HCT116 (cell line): Measurements from ENCODE around the gene MUS81. TPM values are rescaled to one million over a fixed set of nuclear protein-coding genes. Genes with fewer than 3 reads are reported as not detected.

Source experiments
- ATAC-seq: fragments of 200-7000 bp; cut with Tn5 transposase; 2 replicates; pipeline ENCODE4 v1.9.1; 2020; ENCODE audit warnings: mild to moderate bottlenecking, moderate library complexity
- BruUV-seq: library from RNA; stranded (reverse); fragments of 400-500 nt; replicated peaks from 2 replicates; lab custom pipeline; 2021; lab: Mats Ljungman, UMichigan
- CTCF ChIA-PET: fragments of 300-600 bp; sonication (Branson Sonifier 250); formaldehyde crosslinking; loops from one replicate; lab custom pipeline; 2021; ENCODE audit warnings: antibody characterized with exemption; lab: Charles Lee
- POLR2A ChIA-PET: fragments of 300-600, 350-600 bp; sonication (Branson Sonifier 250); formaldehyde crosslinking; loops from one replicate; lab custom pipeline; 2021; ENCODE audit warnings: antibody characterized with exemption; lab: Charles Lee
- RAD21 ChIA-PET, 2 experiments: fragments of 300-600 bp; sonication (Branson Sonifier 250); formaldehyde crosslinking; loops; one replicate each; lab custom pipeline; 2023; ENCODE audit warnings: low total read pairs in 2 of 2; ENCODE audit not compliant: uncharacterized antibody in 2 of 2, unreplicated experiment in 2 of 2, low non-redundant PET in 1 of 2; lab: Charles Lee
- DNase-seq: peaks from one replicate; pipeline ENCODE4 v3.0.0-alpha.2; 2010; ENCODE audit warnings: low read depth, low spot score
- H2AFZ ChIP-seq: fragments of 200-600 bp; shearing (Covaris generic), sonication (generic); 2 replicates; pipeline ENCODE4 v1.6.1; 2017; ENCODE audit warnings: low read depth, mixed run types, mixed read lengths, antibody characterized with exemption, low read length; ENCODE audit not compliant: poor library complexity, severe bottlenecking
- H3K27ac ChIP-seq: 2 replicates; pipeline ENCODE4 v1.5.1; 2012; ENCODE audit warnings: low read depth, low read length
- H3K27me3 ChIP-seq: fragments of 200-600 bp; sonication (generic); 2 replicates; pipeline ENCODE4 v1.6.1; 2016; ENCODE audit warnings: mixed run types, low read length, mixed read lengths; ENCODE audit not compliant: insufficient read depth
- H3K36me3 ChIP-seq, 2 experiments: fragments of 200-500 bp in 1 of 2; fragments of 200-600 bp in 1 of 2; sonication (Bioruptor generic) in 1 of 2; sonication (generic) in 1 of 2; 2 replicates each; pipeline versions ENCODE4 v1.5.1 to v1.6.1; 2014 to 2016; ENCODE audit warnings: low read length in 2 of 2, inconsistent platforms in 1 of 2, mixed read lengths in 1 of 2, mixed run types in 1 of 2; ENCODE audit not compliant: insufficient read depth in 2 of 2, control insufficient read depth in 1 of 2
- H3K4me1 ChIP-seq, 2 experiments: fragments of 200-600 bp in 1 of 2; sonication (generic) in 1 of 2; 2 replicates each; pipeline versions ENCODE4 v1.5.1 to v1.6.1; 2012 to 2017; ENCODE audit warnings: low read length in 2 of 2, inconsistent platforms in 1 of 2, mild to moderate bottlenecking in 1 of 2, mixed read lengths in 1 of 2, mixed run types in 1 of 2, moderate library complexity in 1 of 2; ENCODE audit not compliant: insufficient read depth in 2 of 2, control insufficient read depth in 1 of 2
- H3K4me2 ChIP-seq: fragments of 200-600 bp; sonication (generic); 2 replicates; pipeline ENCODE4 v1.6.1; 2017; ENCODE audit warnings: mixed run types, low read length, mixed read lengths
- H3K4me3 ChIP-seq, 2 experiments: fragments of 200-600 bp in 1 of 2; sonication (generic) in 1 of 2; replicated peaks in 1 of 2; 2 replicates each; pipeline ENCODE4 v1.5.1; 2011 to 2016; ENCODE audit warnings: low read length in 2 of 2, control low read depth in 1 of 2, low read depth in 1 of 2, mild to moderate bottlenecking in 1 of 2, mixed read lengths in 1 of 2, mixed run types in 1 of 2
- H3K79me2 ChIP-seq: fragments of 200-600 bp; sonication (generic); 2 replicates; pipeline ENCODE4 v1.6.1; 2017; ENCODE audit warnings: mild to moderate bottlenecking, mixed run types, low read length, moderate library complexity, mixed read lengths; ENCODE audit not compliant: insufficient read depth
- H3K9ac ChIP-seq: fragments of 200-600 bp; sonication (generic); 2 replicates; pipeline ENCODE4 v1.6.1; 2016; ENCODE audit warnings: low read length, mixed read lengths
- H3K9me2 ChIP-seq: fragments of 200-600 bp; sonication (generic), shearing (Covaris generic); 2 replicates; pipeline ENCODE4 v1.6.1; 2017; ENCODE audit warnings: mixed run types, mild to moderate bottlenecking, moderate library complexity; ENCODE audit not compliant: insufficient read depth
- H3K9me3 ChIP-seq, 2 experiments: fragments of 200-500 bp in 1 of 2; fragments of 200-600 bp in 1 of 2; sonication (Bioruptor generic) in 1 of 2; sonication (generic) in 1 of 2; 2 replicates each; pipeline ENCODE4 v1.6.1; 2014 to 2017; ENCODE audit warnings: low read length in 2 of 2, mixed read lengths in 2 of 2, inconsistent platforms in 1 of 2, low read depth in 1 of 2, mild to moderate bottlenecking in 1 of 2, mixed run types in 1 of 2, moderate library complexity in 1 of 2; ENCODE audit not compliant: control insufficient read depth in 1 of 2, insufficient read depth in 1 of 2
- H4K20me1 ChIP-seq: fragments of 200-600 bp; sonication (generic), shearing (Covaris generic); 2 replicates; pipeline ENCODE4 v1.6.1; 2017; ENCODE audit warnings: mixed run types, mild to moderate bottlenecking, moderate library complexity; ENCODE audit not compliant: insufficient read depth
- CEBPB ChIP-seq: IDR thresholded peaks from 2 replicates; pipeline ENCODE4 v1.6.1; 2012; ENCODE audit warnings: low read depth
- CTCF ChIP-seq, 3 experiments: fragments of 200-600 bp in 1 of 3; sonication (generic) in 1 of 3; IDR thresholded peaks in 2 of 3; conservative IDR thresholded peaks in 1 of 3; 2 replicates each; pipeline ENCODE4 v1.5.1; 2012 to 2017; ENCODE audit warnings: low read depth in 2 of 3, low read length in 2 of 3, antibody characterized with exemption in 1 of 3, borderline replicate concordance in 1 of 3, control low read depth in 1 of 3, mild to moderate bottlenecking in 1 of 3, mixed read lengths in 1 of 3, mixed run types in 1 of 3, moderate library complexity in 1 of 3; ENCODE audit not compliant: insufficient read depth in 1 of 3
- ELF1 ChIP-seq: IDR thresholded peaks from 2 replicates; pipeline ENCODE4 v1.6.1; 2012; ENCODE audit warnings: low read depth, borderline replicate concordance
- EZH2phosphoT487 ChIP-seq: fragments of 200-600 bp; IDR thresholded peaks from 2 replicates; pipeline ENCODE4 v1.6.1; 2018; ENCODE audit warnings: antibody characterized with exemption, borderline replicate concordance
- FOSL1 ChIP-seq: IDR thresholded peaks from 2 replicates; pipeline ENCODE4 v1.6.1; 2012; ENCODE audit warnings: low read depth
- JUND ChIP-seq: IDR thresholded peaks from 2 replicates; pipeline ENCODE4 v1.6.1; 2012
- POLR2A ChIP-seq: IDR thresholded peaks from 2 replicates; pipeline ENCODE4 v1.7.0; 2011; ENCODE audit warnings: borderline replicate concordance; ENCODE audit not compliant: insufficient read depth, insufficient read length; ENCODE audit errors: extremely low read depth
- RAD21 ChIP-seq: IDR thresholded peaks from 2 replicates; pipeline ENCODE4 v1.6.1; 2012; ENCODE audit warnings: low read depth, mild to moderate bottlenecking
- REST ChIP-seq: IDR thresholded peaks from 2 replicates; pipeline ENCODE4 v1.6.1; 2012; ENCODE audit warnings: low read depth
- SIN3A ChIP-seq: IDR thresholded peaks from 2 replicates; pipeline ENCODE4 v1.6.1; 2012; ENCODE audit warnings: low read depth
- SP1 ChIP-seq: IDR thresholded peaks from 2 replicates; pipeline ENCODE4 v1.6.1; 2012; ENCODE audit warnings: low read depth
- SRF ChIP-seq: IDR thresholded peaks from 2 replicates; pipeline ENCODE4 v1.6.1; 2012; ENCODE audit warnings: low read depth
- TCF7L2 ChIP-seq: IDR thresholded peaks from 2 replicates; pipeline ENCODE4 v1.7.0; 2011; ENCODE audit warnings: borderline replicate concordance, inconsistent platforms; ENCODE audit not compliant: insufficient read depth, insufficient read length; ENCODE audit errors: extremely low read depth
- YY1 ChIP-seq: IDR thresholded peaks from 2 replicates; pipeline ENCODE4 v1.6.1; 2011; ENCODE audit warnings: low read length, low read depth, moderate library complexity, mild to moderate bottlenecking; ENCODE audit not compliant: insufficient replicate concordance; ENCODE audit errors: extremely low read depth
- ZFX ChIP-seq: fragments of 450-650 bp; IDR thresholded peaks from 2 replicates; pipeline ENCODE4 v1.6.1; 2017
- ZNF274 ChIP-seq: fragments of 200-500 bp; sonication (Bioruptor generic); IDR thresholded peaks from 2 replicates; pipeline ENCODE4 v1.6.1; 2014; ENCODE audit warnings: mild to moderate bottlenecking, low read depth, low read length, inconsistent platforms
- intact Hi-C: fragments of 100-400 bp; cut with micrococcal nuclease; formaldehyde crosslinking; loops from 2 replicates; pipeline ENCODE4 v1.10.0; 2022
- total RNA-seq: library from RNA; stranded (reverse); gene quantifications from one replicate; pipeline ENCODE4 v1.2.1, GENCODE V29; 2021; ENCODE audit not compliant: unreplicated experiment
- TF ChIP-seq, protein P1 (sequence below): IDR thresholded peaks from 2 replicates; pipeline ENCODE4 v1.6.1; 2012

The MUS81 gene
- total RNA-seq, 1 experiment from 2014 or later, result 47.2 TPM

DNA sequence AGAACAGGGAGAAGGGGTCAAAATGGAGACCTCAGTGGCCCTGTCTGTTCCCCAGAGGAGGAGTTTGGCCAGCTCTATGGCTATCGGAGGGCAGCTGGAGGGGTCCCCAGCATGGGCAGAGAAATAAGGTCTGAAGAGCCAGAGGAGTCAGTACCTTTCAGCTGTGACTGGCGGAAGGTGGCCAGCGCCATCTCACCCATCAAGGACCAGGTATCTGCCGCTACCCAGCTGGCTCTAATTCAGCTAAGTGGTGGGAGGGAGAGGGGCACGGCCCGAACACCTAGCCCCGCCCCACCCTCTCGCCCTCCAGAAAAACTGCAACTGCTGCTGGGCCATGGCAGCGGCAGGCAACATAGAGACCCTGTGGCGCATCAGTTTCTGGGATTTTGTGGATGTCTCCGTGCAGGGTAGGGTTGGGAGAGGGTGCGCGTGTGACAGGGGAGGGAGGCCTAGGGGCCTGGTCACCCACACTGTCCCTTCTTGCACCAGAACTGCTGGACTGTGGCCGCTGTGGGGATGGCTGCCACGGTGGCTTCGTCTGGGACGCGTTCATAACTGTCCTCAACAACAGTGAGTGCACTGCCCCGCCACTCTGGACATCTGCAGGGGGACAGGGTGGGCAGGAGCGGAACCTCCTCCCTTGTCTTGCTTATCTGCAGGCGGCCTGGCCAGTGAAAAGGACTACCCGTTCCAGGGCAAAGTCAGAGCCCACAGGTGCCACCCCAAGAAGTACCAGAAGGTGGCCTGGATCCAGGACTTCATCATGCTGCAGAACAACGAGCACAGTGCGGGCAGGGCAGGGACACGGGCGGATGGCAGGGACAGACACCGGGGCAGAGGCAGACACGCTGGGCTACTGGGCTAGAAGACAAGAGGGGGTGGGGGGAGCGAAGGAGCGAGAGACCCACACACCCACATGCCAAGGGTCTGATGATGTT is 22.2 kb downstream of the MUS81 start:
- Histone ChIP-seq H3K79me2 (peaks cover 32% of the 10 kb centered on the region), H3K27ac (no peak overlapping the region), H3K36me3 (peaks cover 14 to 50% of the 10 kb centered on the region in 2 experiments), H3K9me2 (no peaks in the 10 kb centered on the region), H3K9ac (no peak overlapping the region), H3K9me3 (no peaks in the 10 kb centered on the region), H3K4me2 (no peak overlapping the region), H2AFZ (no peak overlapping the region), H3K4me1 (peaks cover 7 to 21% of the 10 kb centered on the region in 2 experiments), H3K27me3 (no peaks in the 10 kb centered on the region), H3K4me3 (no peak overlapping the region), H4K20me1 (no peaks in the 10 kb centered on the region)
- ChIA-PET RAD21 (no interaction called here), CTCF (no interaction called here), POLR2A (interaction anchor here (1.0 to 1.4 kb wide), 3 partner anchors 8 to 23 kb away, joined by 3 to 6 read pairs (median 3); partner anchors contain the start of genes CCDC85B and MUS81)
- intact Hi-C loops, result no loop called here
- DNase-seq (no peak), ATAC-seq (no peak)
- TF ChIP-seq SIN3A (no peak), ZFX (no peak), ZNF274 (no peak), FOSL1 (no peak), TCF7L2 (no peak), SP1 (no peak), ELF1 (no peak), YY1 (no peak), CTCF (IDR thresholded peaks at IDR 0.05 in 2 of 3, conservative IDR thresholded peaks at IDR 0.05 in 1 of 3; ENCODE audit: borderline replicate concordance in 1 of 3, insufficient read depth in 1 of 3, low read depth in 2 of 3, low read length in 2 of 3) (no peak), SRF (no peak), JUND (no peak), RAD21 (no peak), EZH2phosphoT487 (no peak), POLR2A (no peak), REST (no peak), CEBPB (no peak)
- TF ChIP-seq, protein P1, sequence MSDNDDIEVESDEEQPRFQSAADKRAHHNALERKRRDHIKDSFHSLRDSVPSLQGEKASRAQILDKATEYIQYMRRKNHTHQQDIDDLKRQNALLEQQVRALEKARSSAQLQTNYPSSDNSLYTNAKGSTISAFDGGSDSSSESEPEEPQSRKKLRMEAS, result no peak
- BruUV-seq, result no TSS peak
